HEK293T (cell line): ENCODE results near the gene SCN4A.

ENCODE experiments used
- BHLHE40 ChIP-seq: fragments of 450-650 bp; IDR thresholded peaks from 2 replicates; pipeline ENCODE4 v1.6.1; 2016; ENCODE audit warnings: mild to moderate bottlenecking, moderate library complexity, borderline replicate concordance
- CTBP1 ChIP-seq: fragments of 450-650 bp; IDR thresholded peaks from 2 replicates; pipeline ENCODE4 v1.6.1; 2016; ENCODE audit warnings: borderline replicate concordance
- ELF4 ChIP-seq: fragments of 450-650 bp; IDR thresholded peaks from 2 replicates; pipeline ENCODE4 v1.6.1; 2017; ENCODE audit warnings: antibody characterized with exemption
- FOXK2 ChIP-seq: fragments of 450-650 bp; IDR thresholded peaks from 2 replicates; pipeline ENCODE4 v1.6.1; 2016; ENCODE audit warnings: mild to moderate bottlenecking
- L3MBTL2 ChIP-seq: fragments of 450-650 bp; conservative IDR thresholded peaks from 2 replicates; pipeline ENCODE4 v1.6.1; 2016; ENCODE audit warnings: mild to moderate bottlenecking
- SP1 ChIP-seq: fragments of 450-650 bp; IDR thresholded peaks from 2 replicates; pipeline ENCODE4 v1.6.1; 2017

GRCh38 chr17:63949576-63950250 lies 23.0 kb downstream of the SCN4A start:
- TF ChIP-seq FOXK2 (no peak), SP1 (no peak), ELF4 (no peak), CTBP1 (no peak), BHLHE40 (no peak), L3MBTL2 (no peak)
